DND-41 (cell line): ENCODE data around the gene CHMP4A.

Experiments used
- EZH2 ChIP-seq: IDR thresholded peaks from 3 replicates; pipeline ENCODE4 v1.6.1; 2012; ENCODE audit warnings: borderline replicate concordance, low read depth, mild to moderate bottlenecking, moderate library complexity, low read length, inconsistent platforms; ENCODE audit not compliant: severe bottlenecking
- TF ChIP-seq, protein P1 (sequence below): IDR thresholded peaks from 2 replicates; pipeline ENCODE4 v1.5.1; 2012; ENCODE audit warnings: borderline replicate concordance, low read length, moderate library complexity, mild to moderate bottlenecking; ENCODE audit not compliant: poor library complexity, severe bottlenecking; ENCODE audit errors: extremely low read depth

GRCh38 chr14:24206260-24207103 lies 6.8 kb downstream of the CHMP4A start:
- TF ChIP-seq, protein P1, sequence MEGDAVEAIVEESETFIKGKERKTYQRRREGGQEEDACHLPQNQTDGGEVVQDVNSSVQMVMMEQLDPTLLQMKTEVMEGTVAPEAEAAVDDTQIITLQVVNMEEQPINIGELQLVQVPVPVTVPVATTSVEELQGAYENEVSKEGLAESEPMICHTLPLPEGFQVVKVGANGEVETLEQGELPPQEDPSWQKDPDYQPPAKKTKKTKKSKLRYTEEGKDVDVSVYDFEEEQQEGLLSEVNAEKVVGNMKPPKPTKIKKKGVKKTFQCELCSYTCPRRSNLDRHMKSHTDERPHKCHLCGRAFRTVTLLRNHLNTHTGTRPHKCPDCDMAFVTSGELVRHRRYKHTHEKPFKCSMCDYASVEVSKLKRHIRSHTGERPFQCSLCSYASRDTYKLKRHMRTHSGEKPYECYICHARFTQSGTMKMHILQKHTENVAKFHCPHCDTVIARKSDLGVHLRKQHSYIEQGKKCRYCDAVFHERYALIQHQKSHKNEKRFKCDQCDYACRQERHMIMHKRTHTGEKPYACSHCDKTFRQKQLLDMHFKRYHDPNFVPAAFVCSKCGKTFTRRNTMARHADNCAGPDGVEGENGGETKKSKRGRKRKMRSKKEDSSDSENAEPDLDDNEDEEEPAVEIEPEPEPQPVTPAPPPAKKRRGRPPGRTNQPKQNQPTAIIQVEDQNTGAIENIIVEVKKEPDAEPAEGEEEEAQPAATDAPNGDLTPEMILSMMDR = no peak
- no peak for TF ChIP-seq EZH2
